Measurements from ENCODE around the gene RAB3B.

Gene RAB3B

GRCh38 chr1:51958824-51959223 lies 31.7 kb downstream of the RAB3B start:
- peak overlapping the region; percentile 88 for H3K27ac ChIP-seq
- no peak for TF ChIP-seq CTCF (conservative IDR thresholded peaks at IDR 0.05)

- no peak for TF ChIP-seq CTCF (conservative IDR thresholded peaks at IDR 0.05)
- H3K27ac ChIP-seq, result peak overlapping the region; percentile 88
These were observed 32.9 kb downstream of the RAB3B start for GRCh38 chr1:51957618-51958017.

GRCh38 chr1:51956528-51957509 lies 33.7 kb downstream of the RAB3B start:
- no peak for TF ChIP-seq CTCF (conservative IDR thresholded peaks at IDR 0.05)
- H3K27ac ChIP-seq, result peak overlapping the region; percentile 88

GRCh38 chr1:51955797-51956527 lies 34.5 kb downstream of the RAB3B start:
- TF ChIP-seq CTCF (conservative IDR thresholded peaks at IDR 0.05), result no peak
- H3K27ac ChIP-seq, result peak overlapping the region; percentile 88

- peak overlapping the region; percentile 88 for H3K27ac ChIP-seq
- no peak for TF ChIP-seq CTCF (conservative IDR thresholded peaks at IDR 0.05)
These were observed 35.7 kb downstream of the RAB3B start for GRCh38 chr1:51954783-51955182.

GRCh38 chr1:51953079-51953478 lies 37.4 kb downstream of the RAB3B start:
- no peak for TF ChIP-seq CTCF (conservative IDR thresholded peaks at IDR 0.05)
- no peak overlapping the region for H3K27ac ChIP-seq

GRCh38 chr1:51952638-51953037 lies 37.9 kb downstream of the RAB3B start:
- H3K27ac ChIP-seq, result no peak overlapping the region
- TF ChIP-seq CTCF (conservative IDR thresholded peaks at IDR 0.05), result no peak

Data from VCaP (cell line).